ENCODE data around the gene SYNDIG1. TPM values are rescaled to one million over a fixed set of nuclear protein-coding genes. Genes with fewer than 3 reads are reported as not detected.

The SYNDIG1 gene
- total RNA-seq, 1 experiment from 2014 or later: not detected

- Mint-ChIP-seq H3K27me3 (ENCODE audit: insufficient read depth, unreplicated experiment) (peaks cover 8% of the 10 kb centered on the region), H3K4me1 (ENCODE audit: low read depth, unreplicated experiment) (no peaks in the 10 kb centered on the region), H3K36me3 (ENCODE audit: insufficient read depth, unreplicated experiment) (no peaks in the 10 kb centered on the region), H3K4me3 (ENCODE audit: unreplicated experiment) (no peak overlapping the region), H3K9me3 (ENCODE audit: unreplicated experiment) (no peaks in the 10 kb centered on the region), H3K27ac (ENCODE audit: unreplicated experiment) (no peak overlapping the region)
- H3K9me3 ChIP-seq: no peaks in the 10 kb centered on the region
- no peaks in the 10 kb centered on the region for H3K4me1 ChIP-seq
- H3K4me3 ChIP-seq (ENCODE audit: low read depth, low read length): no peak overlapping the region
- intact Hi-C loops (cut with micrococcal nuclease; ENCODE audit: unreplicated experiment): no loop called here
- no peaks in the 10 kb centered on the region for H3K27me3 ChIP-seq (replicated peaks; ENCODE audit: control insufficient read depth, insufficient read depth, low read length)
- POLR2A ChIA-PET: no interaction called here
- TF ChIP-seq, protein P1, sequence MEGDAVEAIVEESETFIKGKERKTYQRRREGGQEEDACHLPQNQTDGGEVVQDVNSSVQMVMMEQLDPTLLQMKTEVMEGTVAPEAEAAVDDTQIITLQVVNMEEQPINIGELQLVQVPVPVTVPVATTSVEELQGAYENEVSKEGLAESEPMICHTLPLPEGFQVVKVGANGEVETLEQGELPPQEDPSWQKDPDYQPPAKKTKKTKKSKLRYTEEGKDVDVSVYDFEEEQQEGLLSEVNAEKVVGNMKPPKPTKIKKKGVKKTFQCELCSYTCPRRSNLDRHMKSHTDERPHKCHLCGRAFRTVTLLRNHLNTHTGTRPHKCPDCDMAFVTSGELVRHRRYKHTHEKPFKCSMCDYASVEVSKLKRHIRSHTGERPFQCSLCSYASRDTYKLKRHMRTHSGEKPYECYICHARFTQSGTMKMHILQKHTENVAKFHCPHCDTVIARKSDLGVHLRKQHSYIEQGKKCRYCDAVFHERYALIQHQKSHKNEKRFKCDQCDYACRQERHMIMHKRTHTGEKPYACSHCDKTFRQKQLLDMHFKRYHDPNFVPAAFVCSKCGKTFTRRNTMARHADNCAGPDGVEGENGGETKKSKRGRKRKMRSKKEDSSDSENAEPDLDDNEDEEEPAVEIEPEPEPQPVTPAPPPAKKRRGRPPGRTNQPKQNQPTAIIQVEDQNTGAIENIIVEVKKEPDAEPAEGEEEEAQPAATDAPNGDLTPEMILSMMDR (IDR thresholded peaks at IDR 0.05; ENCODE audit: insufficient read depth in 1 of 2, low read depth in 1 of 2, low read length in 1 of 2, severe bottlenecking in 1 of 2, unreplicated experiment in 1 of 2): no peak
- no peaks in the 10 kb centered on the region for H3K36me3 ChIP-seq (ENCODE audit: control insufficient read depth, insufficient read depth, low read length)
- BruUV-seq (replicated peaks): no TSS peak
- no peak for DNase-seq
- CTCF ChIA-PET: no interaction called here
Observed at GRCh38 chr20:24573557-24573956, 104.1 kb downstream of the SYNDIG1 start.

DNA sequence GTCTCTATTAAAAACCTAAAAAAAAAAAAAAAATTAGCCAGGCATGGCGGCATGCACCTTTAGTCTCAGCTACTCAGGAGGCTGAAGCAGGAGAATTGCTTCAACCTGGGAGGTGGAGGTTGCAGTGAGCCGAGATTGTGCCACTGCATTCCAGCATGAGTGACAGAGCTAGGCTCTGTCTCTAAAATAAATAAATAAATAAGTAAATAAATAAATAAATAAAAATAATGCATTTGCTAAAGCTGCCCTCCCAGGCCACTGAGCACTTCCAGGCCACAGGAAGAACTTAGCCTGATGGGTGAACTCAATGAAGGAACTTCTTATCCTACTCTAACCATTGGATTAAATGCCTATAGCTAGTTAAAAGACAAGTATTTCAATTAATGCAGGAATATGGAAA is 104.9 kb downstream of the SYNDIG1 start:
- TF ChIP-seq, protein P1 (IDR thresholded peaks at IDR 0.05; ENCODE audit: insufficient read depth in 1 of 2, low read depth in 1 of 2, low read length in 1 of 2, severe bottlenecking in 1 of 2, unreplicated experiment in 1 of 2): no peak
- no peaks in the 10 kb centered on the region for H3K4me1 ChIP-seq
- ChIA-PET CTCF (no interaction called here), POLR2A (no interaction called here)
- no peak overlapping the region for H3K27ac Mint-ChIP-seq (ENCODE audit: unreplicated experiment)
- no peak overlapping the region for H3K4me3 ChIP-seq (ENCODE audit: low read depth, low read length)
- intact Hi-C loops (cut with micrococcal nuclease; ENCODE audit: unreplicated experiment): no loop called here
- no peaks in the 10 kb centered on the region for H3K27me3 ChIP-seq (replicated peaks; ENCODE audit: control insufficient read depth, insufficient read depth, low read length)
- no TSS peak for BruUV-seq (replicated peaks)
- DNase-seq: no peak
- no peaks in the 10 kb centered on the region for H3K36me3 ChIP-seq (ENCODE audit: control insufficient read depth, insufficient read depth, low read length)
- no peaks in the 10 kb centered on the region for H3K36me3 Mint-ChIP-seq (ENCODE audit: insufficient read depth, unreplicated experiment)
- H3K27me3 Mint-ChIP-seq (ENCODE audit: insufficient read depth, unreplicated experiment): peaks cover 8% of the 10 kb centered on the region
- H3K4me1 Mint-ChIP-seq (ENCODE audit: low read depth, unreplicated experiment): no peaks in the 10 kb centered on the region
- H3K9me3 Mint-ChIP-seq (ENCODE audit: unreplicated experiment): no peaks in the 10 kb centered on the region
- H3K9me3 ChIP-seq: no peaks in the 10 kb centered on the region
- H3K4me3 Mint-ChIP-seq (ENCODE audit: unreplicated experiment): no peak overlapping the region

DNA sequence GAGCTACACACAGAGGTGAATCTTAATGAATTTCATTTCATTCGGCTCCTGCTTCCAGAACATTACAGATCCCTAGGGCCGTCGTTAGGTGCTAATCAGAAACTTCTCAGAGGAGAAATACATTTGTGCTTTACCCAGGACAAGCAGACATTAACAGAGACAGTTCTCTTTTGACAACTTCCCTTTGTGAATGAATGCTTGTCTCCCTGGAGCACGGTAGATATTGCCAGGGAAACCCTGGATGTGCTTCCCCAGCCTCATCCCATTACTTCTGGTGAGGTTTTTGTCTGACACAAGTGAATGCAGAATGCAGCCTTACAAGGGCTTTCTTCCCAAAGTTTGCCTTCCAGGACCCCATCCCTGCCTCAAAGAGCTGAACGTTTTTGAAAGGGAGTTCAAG is 105.4 kb downstream of the SYNDIG1 start:
- Mint-ChIP-seq H3K36me3 (ENCODE audit: insufficient read depth, unreplicated experiment) (no peaks in the 10 kb centered on the region), H3K27me3 (ENCODE audit: insufficient read depth, unreplicated experiment) (peaks cover 8% of the 10 kb centered on the region), H3K4me3 (ENCODE audit: unreplicated experiment) (no peak overlapping the region), H3K9me3 (ENCODE audit: unreplicated experiment) (no peaks in the 10 kb centered on the region), H3K4me1 (ENCODE audit: low read depth, unreplicated experiment) (no peaks in the 10 kb centered on the region), H3K27ac (ENCODE audit: unreplicated experiment) (no peak overlapping the region)
- H3K9me3 ChIP-seq: no peaks in the 10 kb centered on the region
- H3K4me3 ChIP-seq (ENCODE audit: low read depth, low read length): no peak overlapping the region
- DNase-seq: no peak
- H3K27me3 ChIP-seq (replicated peaks; ENCODE audit: control insufficient read depth, insufficient read depth, low read length): no peaks in the 10 kb centered on the region; the same call in 1 of the 2 replicates
- no TSS peak for BruUV-seq (replicated peaks)
- no peaks in the 10 kb centered on the region for H3K36me3 ChIP-seq (ENCODE audit: control insufficient read depth, insufficient read depth, low read length)
- TF ChIP-seq, protein P1 (IDR thresholded peaks at IDR 0.05; ENCODE audit: insufficient read depth in 1 of 2, low read depth in 1 of 2, low read length in 1 of 2, severe bottlenecking in 1 of 2, unreplicated experiment in 1 of 2): no peak
- CTCF ChIA-PET: no interaction called here
- H3K4me1 ChIP-seq: no peaks in the 10 kb centered on the region
- intact Hi-C loops (cut with micrococcal nuclease; ENCODE audit: unreplicated experiment): no loop called here
- POLR2A ChIA-PET: no interaction called here
